Activated naive CD8-positive, alpha-beta T cell treated with anti-CD3 and anti-CD28 coated beads for 36 hours (primary cell): ENCODE results near the gene GOSR2. TPM values are rescaled to one million over a fixed set of nuclear protein-coding genes. Genes with fewer than 3 reads are reported as not detected.
"Not testable (repeated sequence)": the region's sequence is repeated elsewhere in the genome, so short reads cannot be mapped to it uniquely, and the experiment has no call there.

Source experiments
- DNase-seq: peaks from one replicate; pipeline ENCODE4 v3.0.0; 2021
- H3K27ac Mint-ChIP-seq: one replicate; pipeline ENCODE4 v1.8.0; 2022; ENCODE audit warnings: mild to moderate bottlenecking, moderate library complexity, mixed read lengths
- H3K27me3 Mint-ChIP-seq: one replicate; pipeline ENCODE4 v1.8.0; 2022; ENCODE audit warnings: mild to moderate bottlenecking, mixed read lengths
- H3K36me3 Mint-ChIP-seq: one replicate; pipeline ENCODE4 v1.8.0; 2021; ENCODE audit warnings: mild to moderate bottlenecking, mixed read lengths
- H3K4me1 Mint-ChIP-seq: one replicate; pipeline ENCODE4 v1.8.0; 2021; ENCODE audit warnings: mixed read lengths
- H3K4me3 Mint-ChIP-seq: one replicate; pipeline ENCODE4 v1.8.0; 2022; ENCODE audit warnings: mild to moderate bottlenecking, moderate library complexity, mixed read lengths
- H3K9me3 Mint-ChIP-seq: one replicate; pipeline ENCODE4 v1.8.0; 2022; ENCODE audit warnings: mixed read lengths
- total RNA-seq, 2 experiments: library from RNA; stranded (reverse); gene quantifications; one replicate each; pipeline ENCODE4 v1.2.3, GENCODE V29; 2021

Gene GOSR2
- total RNA-seq, 2 experiments from 2014 or later = 46.2 to 49.5 TPM

- no peak for DNase-seq
- Mint-ChIP-seq H3K4me1 (peaks cover 5% of the 10 kb centered on the region), H3K4me3 (peak overlapping the region; percentile 77), H3K36me3 (peaks cover 4% of the 10 kb centered on the region), H3K9me3 (no peaks in the 10 kb centered on the region), H3K27ac (no peak overlapping the region), H3K27me3 (peaks cover 43% of the 10 kb centered on the region)
Measured at GRCh38 chr17:46977750-46978488, 55.0 kb downstream of the GOSR2 start.

GRCh38 chr17:46978489-46979146 is 55.7 kb downstream of the GOSR2 start:
- Mint-ChIP-seq H3K4me1 (peaks cover 5% of the 10 kb centered on the region), H3K4me3 (peak overlapping the region; percentile 77), H3K36me3 (peaks cover 4% of the 10 kb centered on the region), H3K27ac (no peak overlapping the region), H3K9me3 (no peaks in the 10 kb centered on the region), H3K27me3 (peaks cover 43% of the 10 kb centered on the region)
- peak; percentile 22 for DNase-seq

GRCh38 chr17:46979147-46979863 is 56.3 kb downstream of the GOSR2 start, which contains the start of gene RPRML:
RPRML (minus strand) TSS chr17:46979253; CDS start chr17:46979007, 246 bp downstream.
- Mint-ChIP-seq H3K27me3 (peaks cover 43% of the 10 kb centered on the region), H3K9me3 (no peaks in the 10 kb centered on the region), H3K4me1 (peaks cover 5% of the 10 kb centered on the region), H3K27ac (no peak within 1 kb of the TSS), H3K36me3 (no peaks in the 10 kb centered on the region), H3K4me3 (peak within 1 kb of the TSS; percentile 77)
- peak; percentile 67 for DNase-seq

- DNase-seq = no peak
- peaks cover 5% of the 10 kb centered on the region for H3K4me1 Mint-ChIP-seq
- H3K4me3 Mint-ChIP-seq = no peak overlapping the region
- no peaks in the 10 kb centered on the region for H3K9me3 Mint-ChIP-seq
- no peaks in the 10 kb centered on the region for H3K36me3 Mint-ChIP-seq
- no peak overlapping the region for H3K27ac Mint-ChIP-seq
- peaks cover 30% of the 10 kb centered on the region for H3K27me3 Mint-ChIP-seq
Measured at GRCh38 chr17:46982577-46982976, 59.6 kb downstream of the GOSR2 start.

GRCh38 chr17:46983782-46984181 is 60.8 kb downstream of the GOSR2 start:
- DNase-seq = no peak
- Mint-ChIP-seq H3K4me1 (no peaks in the 10 kb centered on the region), H3K4me3 (no peak overlapping the region), H3K9me3 (no peaks in the 10 kb centered on the region), H3K27me3 (peaks cover 19% of the 10 kb centered on the region), H3K36me3 (no peaks in the 10 kb centered on the region), H3K27ac (no peak overlapping the region)

GRCh38 chr17:46984341-46984740 is 61.4 kb downstream of the GOSR2 start:
- Mint-ChIP-seq H3K9me3 (no peaks in the 10 kb centered on the region), H3K4me3 (no peak overlapping the region), H3K4me1 (no peaks in the 10 kb centered on the region), H3K27me3 (peaks cover 18% of the 10 kb centered on the region), H3K36me3 (no peaks in the 10 kb centered on the region), H3K27ac (no peak overlapping the region)
- DNase-seq = no peak

GRCh38 chr17:46984892-46985291 is 61.9 kb downstream of the GOSR2 start:
- H3K27ac Mint-ChIP-seq = no peak overlapping the region
- no peak overlapping the region for H3K4me3 Mint-ChIP-seq
- no peaks in the 10 kb centered on the region for H3K4me1 Mint-ChIP-seq
- H3K27me3 Mint-ChIP-seq = peaks cover 12% of the 10 kb centered on the region
- no peak for DNase-seq
- no peaks in the 10 kb centered on the region for H3K36me3 Mint-ChIP-seq
- H3K9me3 Mint-ChIP-seq = no peaks in the 10 kb centered on the region

GRCh38 chr17:46986366-46986765 is 63.4 kb downstream of the GOSR2 start:
- no peak overlapping the region for H3K27ac Mint-ChIP-seq
- no peaks in the 10 kb centered on the region for H3K4me1 Mint-ChIP-seq
- H3K27me3 Mint-ChIP-seq = peaks cover under 1% of the 10 kb centered on the region
- no peak overlapping the region for H3K4me3 Mint-ChIP-seq
- no peaks in the 10 kb centered on the region for H3K9me3 Mint-ChIP-seq
- no peaks in the 10 kb centered on the region for H3K36me3 Mint-ChIP-seq
- DNase-seq = no peak

GRCh38 chr17:46987927-46988326 is 65.0 kb downstream of the GOSR2 start:
- H3K27me3 Mint-ChIP-seq, H3K4me3 Mint-ChIP-seq, DNase-seq, H3K36me3 Mint-ChIP-seq, H3K9me3 Mint-ChIP-seq, H3K27ac Mint-ChIP-seq, H3K4me1 Mint-ChIP-seq: not testable (repeated sequence)

GRCh38 chr17:46989637-46990431 is 66.9 kb downstream of the GOSR2 start:
- Mint-ChIP-seq H3K27ac (no peak overlapping the region), H3K36me3 (no peaks in the 10 kb centered on the region), H3K4me3 (no peak overlapping the region), H3K27me3 (no peaks in the 10 kb centered on the region), H3K4me1 (no peaks in the 10 kb centered on the region), H3K9me3 (no peaks in the 10 kb centered on the region)
- DNase-seq = no peak

GRCh38 chr17:46991617-46992016 is 68.7 kb downstream of the GOSR2 start:
- no peaks in the 10 kb centered on the region for H3K36me3 Mint-ChIP-seq
- no peak overlapping the region for H3K4me3 Mint-ChIP-seq
- no peaks in the 10 kb centered on the region for H3K9me3 Mint-ChIP-seq
- no peaks in the 10 kb centered on the region for H3K4me1 Mint-ChIP-seq
- H3K27ac Mint-ChIP-seq = no peak overlapping the region
- H3K27me3 Mint-ChIP-seq = no peaks in the 10 kb centered on the region
- no peak for DNase-seq

Other genes starting within 250 kb of the GOSR2 start
- gene WNT3, start 104.5 kb upstream of the GOSR2 start, total RNA-seq = under 1 TPM; 0.06 to 0.08 TPM
- gene WNT9B, start 71.6 kb upstream of the GOSR2 start, total RNA-seq = not detected
- gene RPRML, start 56.1 kb downstream of the GOSR2 start, total RNA-seq = not detected